ENCODE measurements around the gene AICDA.

- TF ChIP-seq POLR2AphosphoS5 (IDR thresholded peaks at IDR 0.05; ENCODE audit: low read depth, low read length): no peak
- no peak for TF ChIP-seq POLR2A (IDR thresholded peaks at IDR 0.05; ENCODE audit: low read depth, low read length)
Observed at GRCh38 chr12:8615206-8615605, 2.5 kb upstream of the AICDA start.
